GM18520 (cell line): Measurements from ENCODE around the gene NHSL2.
"Not testable (repeated sequence)": the region's sequence is repeated elsewhere in the genome, so short reads cannot be mapped to it uniquely, and the experiment has no call there.

Source experiments
- ATAC-seq: cut with Tn5 transposase; IDR thresholded peaks from one replicate; pipeline ENCODE4 v1.9.1; 2021; ENCODE audit not compliant: unreplicated experiment

The NHSL2 gene

GRCh38 chrX:72158773-72159172 is 248.1 kb downstream of the NHSL2 start:
- ATAC-seq: no peak

- ATAC-seq: no peak
Measured at GRCh38 chrX:72159769-72160168, 249.1 kb downstream of the NHSL2 start.

DNA sequence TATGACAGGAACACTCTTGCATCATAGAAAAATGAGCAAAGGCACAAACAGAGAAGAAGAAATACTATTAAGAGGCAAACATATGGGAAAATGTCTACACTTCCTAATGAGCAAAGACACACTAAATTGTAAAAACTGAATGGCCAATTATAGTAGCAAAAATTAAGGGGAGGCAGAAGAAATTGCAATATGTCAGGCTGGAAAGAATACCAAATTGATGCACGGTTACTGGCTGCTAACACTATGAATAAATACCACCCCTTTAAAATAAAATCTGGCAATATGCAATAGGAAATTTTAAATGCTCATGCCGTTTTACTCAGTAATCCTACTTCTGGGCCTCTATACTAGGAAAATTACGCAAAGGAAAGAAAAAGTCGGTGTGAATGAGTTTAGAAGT is 254.9 kb downstream of the NHSL2 start:
- ATAC-seq: no peak

DNA sequence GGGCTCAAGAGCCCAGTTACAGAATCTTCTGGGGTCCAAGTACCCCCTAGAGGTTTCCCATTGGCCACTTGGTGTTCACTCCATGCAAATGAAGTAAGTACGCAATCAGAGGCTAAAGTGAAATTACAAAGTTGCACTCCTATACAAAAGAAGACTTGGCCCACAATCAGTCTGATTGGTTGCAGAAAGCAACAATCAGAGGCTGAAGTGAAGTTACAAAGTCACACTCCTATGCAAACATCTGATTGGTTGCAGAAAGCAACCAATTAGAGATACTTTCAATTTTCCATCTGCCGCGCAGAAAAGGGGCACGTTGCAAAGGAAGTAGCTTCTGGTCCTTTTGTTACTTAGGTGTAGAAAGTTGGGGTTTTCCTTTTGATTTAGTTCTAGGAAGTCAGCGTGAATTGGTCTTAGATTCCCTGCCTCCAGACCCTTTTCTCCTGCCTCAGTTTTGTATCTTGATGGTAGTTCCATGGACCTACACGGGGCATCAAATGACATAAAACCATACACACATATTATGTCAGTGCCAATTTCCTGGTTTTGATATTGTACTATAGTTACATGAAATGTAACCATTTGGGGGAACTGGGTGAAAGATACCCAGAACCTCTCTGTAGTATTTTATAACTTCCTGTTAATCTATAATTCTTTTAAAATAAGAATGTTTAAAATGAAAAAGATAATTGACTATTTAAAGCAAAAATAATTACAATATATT is 258.5 kb downstream of the NHSL2 start:
- ATAC-seq: no peak

DNA sequence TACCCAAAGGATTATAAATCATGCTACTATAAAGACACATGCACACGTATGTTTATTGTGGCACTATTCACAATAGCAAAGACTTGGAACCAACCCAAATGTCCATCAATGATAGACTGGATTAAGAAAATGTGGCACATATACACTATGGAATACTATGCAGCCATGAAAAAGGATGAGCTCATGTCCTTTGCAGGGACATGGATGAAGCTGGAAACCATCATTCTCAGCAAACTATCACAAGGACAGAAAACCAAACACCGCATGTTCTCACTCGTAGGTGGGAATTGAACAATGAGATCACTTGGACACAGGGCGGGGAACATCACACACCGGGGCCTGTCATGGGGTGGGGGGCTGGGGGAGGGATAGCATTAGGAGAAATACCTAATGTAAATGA is 265.6 kb downstream of the NHSL2 start:
- ATAC-seq: not testable (repeated sequence)

DNA sequence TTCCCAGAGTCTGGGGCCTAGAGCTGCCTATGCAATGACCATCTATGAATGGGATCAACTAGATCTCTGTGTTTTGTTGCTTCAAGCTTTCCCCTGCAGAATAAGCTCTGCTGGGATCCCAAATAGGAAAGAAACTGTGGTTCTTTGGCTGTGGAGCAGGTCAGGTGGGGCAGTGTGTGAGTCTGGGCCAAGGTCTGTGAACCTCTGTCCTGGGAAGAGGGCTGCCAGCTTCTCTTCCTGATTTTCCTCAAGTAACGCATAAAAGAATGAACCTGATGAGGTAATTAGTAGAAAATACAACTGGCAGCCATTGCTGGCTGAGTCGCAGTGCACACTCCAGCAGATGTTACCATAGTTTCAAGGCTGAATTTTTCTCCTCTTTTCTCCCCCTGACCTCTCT is 266.3 kb downstream of the NHSL2 start:
- no peak for ATAC-seq

DNA sequence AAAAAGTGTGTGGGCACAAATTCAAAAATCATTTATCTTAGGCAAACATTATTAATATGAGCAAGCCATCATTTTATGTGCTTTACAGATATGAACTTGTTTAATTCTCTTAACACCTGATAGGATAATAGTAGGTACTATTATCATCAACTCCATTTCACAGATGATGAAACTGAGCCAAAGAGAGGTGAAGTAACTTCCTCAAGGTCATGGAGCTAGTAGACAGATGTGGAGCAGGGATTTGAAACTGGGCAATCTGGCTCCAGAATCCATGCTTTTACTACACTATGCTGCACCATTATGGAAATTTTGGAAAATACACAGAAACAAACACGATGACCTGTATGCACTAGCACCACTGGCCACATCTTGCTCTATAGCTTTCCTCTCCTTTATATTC is 269.9 kb downstream of the NHSL2 start:
- no peak for ATAC-seq

- peak; percentile 84 for ATAC-seq
Measured at GRCh38 chrX:72181178-72182125, 270.8 kb downstream of the NHSL2 start, which contains the start of gene PIN4. PIN4 (plus strand) TSS chrX:72181757; CDS start chrX:72181786, 29 bp downstream.

GRCh38 chrX:72182924-72183323 is 272.3 kb downstream of the NHSL2 start:
- ATAC-seq: no peak

- no peak for ATAC-seq
Measured at GRCh38 chrX:72201836-72202536, 291.3 kb downstream of the NHSL2 start.
